GM10847 (cell line): ENCODE results near the gene CTBS.

Experiments
- POLR2A ChIP-seq: IDR thresholded peaks from 2 replicates; pipeline ENCODE4 v1.6.1; 2011; ENCODE audit not compliant: insufficient read length; ENCODE audit errors: extremely low read depth

The CTBS gene

DNA sequence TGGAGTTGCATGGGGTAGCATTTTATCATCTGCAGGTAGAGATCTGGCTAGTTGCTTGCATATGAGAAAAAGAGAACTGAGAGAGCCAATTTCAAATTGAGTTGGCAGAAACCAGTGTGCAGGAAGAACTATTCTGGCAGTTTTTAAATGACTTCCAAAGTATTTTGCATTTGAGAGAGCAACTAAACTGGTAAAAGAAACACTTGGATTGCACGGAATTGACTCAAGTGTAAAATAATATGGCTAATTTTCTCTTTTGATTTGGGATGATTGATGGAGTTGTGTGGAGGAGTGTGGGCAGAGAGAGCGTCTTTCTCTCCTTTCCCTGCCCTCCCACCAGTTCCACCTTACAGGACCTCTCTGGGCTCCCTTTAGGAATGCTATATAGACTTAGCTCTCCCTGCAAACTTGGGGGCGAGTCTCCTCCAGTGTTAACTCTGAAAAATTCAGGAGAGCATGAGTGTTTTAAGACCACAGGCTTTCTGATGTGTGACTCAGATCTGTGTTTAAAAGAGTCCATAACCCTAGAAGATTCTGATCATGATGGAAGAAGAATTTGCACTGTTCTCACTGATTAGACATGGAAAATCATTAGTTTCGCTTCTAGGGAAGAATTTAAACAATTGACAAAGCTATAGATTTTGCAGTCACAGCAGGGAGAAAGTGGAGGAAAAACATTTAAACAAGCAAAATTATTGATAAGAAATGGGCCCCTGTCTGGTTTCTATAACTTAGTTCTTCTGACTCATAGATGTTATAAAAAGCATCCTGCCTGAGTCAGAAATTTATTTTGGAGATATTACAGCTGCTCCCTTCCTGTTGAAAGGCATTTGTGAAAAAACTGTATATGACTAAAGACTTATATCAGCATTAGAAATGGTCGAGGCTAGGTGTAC lies 24.9 kb upstream of the CTBS start:
- TF ChIP-seq POLR2A = no peak

- TF ChIP-seq POLR2A = no peak
Observed at GRCh38 chr1:84598418-84598817, 24.2 kb upstream of the CTBS start.

DNA sequence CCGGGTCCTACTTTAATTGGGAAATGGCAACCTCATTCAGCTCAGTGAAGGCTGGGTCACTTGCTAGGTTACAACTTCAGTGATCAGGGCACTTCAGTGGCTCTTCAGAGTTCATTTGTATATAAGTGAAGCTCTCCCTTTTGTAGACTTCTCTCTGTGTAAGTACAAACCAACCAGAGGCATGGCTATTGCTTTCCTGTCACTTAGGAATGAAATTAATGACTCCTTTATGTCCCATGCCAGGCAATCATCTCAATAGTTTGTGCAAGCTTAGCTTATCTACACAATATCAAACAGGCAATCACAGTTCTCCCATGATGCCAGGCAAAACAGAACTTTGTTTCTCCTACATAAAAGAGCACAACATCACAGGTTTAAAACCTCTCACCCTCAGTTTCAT lies 22.8 kb upstream of the CTBS start:
- TF ChIP-seq POLR2A = no peak

DNA sequence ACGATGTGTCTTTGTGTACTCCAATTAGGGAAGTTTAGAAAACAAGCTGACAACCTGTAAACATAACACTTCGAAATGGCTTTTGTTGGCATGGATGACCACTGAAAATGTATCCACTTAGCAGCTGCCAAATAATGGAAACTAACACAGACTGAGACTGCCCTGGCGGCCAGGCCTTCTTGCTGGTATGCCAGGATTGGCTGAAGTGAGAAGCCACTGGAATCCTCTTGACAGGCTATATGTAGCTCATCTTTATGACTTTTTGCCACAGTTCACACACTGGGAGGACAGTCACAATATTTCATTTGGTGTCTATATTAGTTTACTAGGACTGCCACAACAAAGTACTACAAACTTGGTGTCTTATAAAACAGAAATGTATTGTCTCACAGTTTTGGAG lies 12.9 kb upstream of the CTBS start:
- no peak for TF ChIP-seq POLR2A

GRCh38 chr1:84585803-84586202 lies 11.6 kb upstream of the CTBS start:
- no peak for TF ChIP-seq POLR2A

DNA sequence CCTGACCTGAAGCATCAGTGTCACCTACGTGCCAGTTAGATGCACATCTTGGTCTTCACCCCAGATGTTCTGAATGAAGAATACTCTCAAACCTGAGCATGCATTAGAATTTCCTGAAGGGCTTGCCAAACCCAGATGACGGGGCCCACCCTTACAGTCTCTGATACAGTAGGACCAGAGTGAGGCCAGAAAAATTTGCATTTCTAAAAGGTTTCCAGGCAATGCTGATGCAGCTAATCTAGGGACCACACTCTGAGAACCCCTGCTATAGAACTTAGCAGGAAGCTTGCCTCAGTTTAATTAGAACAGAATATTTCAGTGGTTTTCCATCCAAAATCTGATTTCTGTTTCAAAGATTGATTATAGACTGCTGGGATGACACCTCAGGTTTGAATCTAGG lies 9.9 kb upstream of the CTBS start:
- no peak for TF ChIP-seq POLR2A

DNA sequence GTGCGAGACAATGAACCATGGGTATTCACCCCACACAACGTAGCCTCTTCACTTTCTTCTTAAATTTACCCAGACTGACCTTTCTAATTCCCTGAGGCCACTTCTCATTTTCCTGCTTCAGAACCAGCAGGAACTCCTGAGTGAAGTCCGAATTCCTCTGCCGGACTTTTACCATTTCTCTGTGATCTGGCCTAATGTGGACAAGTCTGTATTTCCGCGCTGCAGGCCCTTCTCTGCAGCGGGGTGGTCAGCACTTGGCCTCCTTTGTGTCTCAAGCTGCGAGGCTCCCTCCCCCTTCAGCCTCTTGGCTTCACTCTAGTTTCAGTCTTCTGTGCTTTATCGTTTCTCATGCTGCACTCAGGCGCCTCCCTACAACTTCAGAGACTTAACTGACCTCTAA lies 9.4 kb upstream of the CTBS start:
- no peak for TF ChIP-seq POLR2A

DNA sequence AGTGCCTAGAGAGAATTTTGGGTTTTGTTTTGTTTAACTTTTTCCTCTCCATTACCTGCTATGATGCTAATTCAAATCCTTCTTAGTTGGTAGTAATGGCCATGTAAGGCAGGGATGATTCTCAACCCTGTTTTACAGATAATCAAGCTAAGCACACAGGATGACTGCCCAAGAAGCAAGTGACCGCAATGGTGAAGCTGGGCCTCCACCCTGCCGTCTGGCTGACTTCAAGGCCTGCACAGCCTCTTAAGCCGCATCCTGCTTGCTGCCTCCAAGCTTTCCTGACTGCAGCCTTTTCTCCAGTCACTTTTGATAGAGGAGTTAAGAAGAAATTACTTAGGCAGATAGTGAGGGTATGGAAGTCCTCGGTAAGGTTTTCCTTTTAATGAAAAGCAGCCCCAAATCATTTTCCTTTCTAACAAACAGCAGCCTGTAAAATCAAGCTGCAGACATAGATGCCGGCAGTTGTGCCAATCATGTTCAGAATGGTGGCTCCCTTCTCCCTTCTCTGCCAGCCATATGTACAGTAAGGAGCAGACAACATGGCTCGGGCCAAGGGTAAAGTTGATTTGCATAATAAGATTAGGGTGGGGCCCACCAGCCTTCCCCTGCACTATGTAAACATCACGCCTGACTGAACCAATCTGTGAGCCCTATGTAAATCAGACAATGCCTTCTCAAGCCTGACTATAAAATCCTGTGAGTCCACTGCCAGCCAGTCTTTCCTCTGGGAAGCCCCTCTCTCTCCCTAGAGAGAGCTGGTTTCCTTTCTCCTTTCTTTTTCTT lies 8.8 kb upstream of the CTBS start:
- TF ChIP-seq POLR2A = no peak

DNA sequence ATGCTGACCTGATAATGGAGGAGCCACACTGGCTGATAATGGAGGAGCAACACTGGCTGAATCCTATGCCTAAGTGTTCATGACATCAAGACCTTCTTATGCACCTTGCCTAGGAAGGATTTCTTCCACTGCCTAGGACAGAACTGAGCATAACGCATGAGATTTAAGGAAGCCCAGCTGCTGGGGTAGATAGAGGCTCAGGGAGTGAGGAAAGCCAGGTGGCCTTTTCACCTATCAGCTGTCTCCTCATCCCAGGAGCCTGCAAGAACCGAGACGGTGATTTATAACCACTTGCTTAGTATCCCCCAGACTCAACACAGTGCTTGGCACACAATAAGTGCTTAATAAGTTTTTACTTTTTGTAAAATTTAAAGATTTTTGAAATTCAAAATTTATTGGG lies 7.4 kb upstream of the CTBS start:
- no peak for TF ChIP-seq POLR2A

GRCh38 chr1:84574936-84575335 lies 696 bp upstream of the CTBS start:
- TF ChIP-seq POLR2A = no peak

GRCh38 chr1:84573481-84573966 lies 716 bp downstream of the CTBS start:
- TF ChIP-seq POLR2A = no peak

- TF ChIP-seq POLR2A = no peak
Observed at GRCh38 chr1:84571150-84571535, 3.1 kb downstream of the CTBS start.

DNA sequence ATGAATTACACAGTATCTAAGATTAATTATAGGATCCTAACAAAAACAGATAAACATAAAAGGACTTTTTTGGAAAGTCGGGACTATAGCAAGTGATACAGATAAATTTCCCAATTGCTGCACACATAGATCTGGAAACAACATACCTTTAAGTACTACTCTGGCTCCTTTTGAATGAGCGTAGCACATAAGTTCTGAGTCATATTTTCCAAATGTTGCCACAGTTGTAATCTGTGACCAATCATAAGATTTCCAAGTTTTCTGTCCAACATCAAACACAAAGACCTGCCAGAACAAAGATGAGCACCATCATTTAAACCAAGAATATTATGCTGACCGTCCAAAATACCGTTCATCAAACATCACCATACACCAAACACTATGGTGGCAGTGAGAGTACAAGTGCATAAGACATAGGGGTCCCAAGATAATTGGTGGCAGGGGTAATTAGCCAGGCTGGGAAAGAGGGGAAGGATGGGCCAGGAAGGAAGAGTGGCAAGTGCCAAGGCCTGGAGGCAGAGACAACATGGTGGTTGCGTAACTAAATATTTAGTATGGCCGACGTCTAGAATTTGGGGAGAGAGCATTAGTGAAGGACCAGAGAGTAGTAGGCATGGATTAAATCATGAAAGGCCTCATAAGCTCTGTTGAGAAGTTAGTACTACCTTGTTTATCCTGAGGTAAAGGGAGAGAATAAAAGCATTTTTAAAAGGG lies 3.6 kb downstream of the CTBS start:
- TF ChIP-seq POLR2A = no peak

GRCh38 chr1:84569216-84569615 lies 5.0 kb downstream of the CTBS start:
- no peak for TF ChIP-seq POLR2A

DNA sequence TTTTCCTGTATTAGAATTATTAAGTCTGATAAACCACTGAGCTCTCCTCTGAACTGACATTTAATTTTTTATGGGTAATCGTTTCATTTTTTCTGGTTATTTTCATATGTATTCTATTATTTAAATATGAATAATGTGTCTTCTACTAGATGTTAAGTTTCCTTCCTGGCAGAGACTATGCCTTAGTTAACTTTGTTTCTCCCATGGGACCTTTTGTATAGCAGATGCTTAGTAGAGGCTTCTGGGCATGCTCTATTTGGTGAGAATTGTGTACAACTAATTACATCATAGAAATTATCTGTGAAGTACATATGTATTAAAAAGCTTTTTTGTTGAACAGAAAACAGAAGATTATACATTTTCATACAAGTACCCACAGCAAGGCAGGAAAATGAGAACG lies 23.4 kb downstream of the CTBS start:
- TF ChIP-seq POLR2A = no peak

DNA sequence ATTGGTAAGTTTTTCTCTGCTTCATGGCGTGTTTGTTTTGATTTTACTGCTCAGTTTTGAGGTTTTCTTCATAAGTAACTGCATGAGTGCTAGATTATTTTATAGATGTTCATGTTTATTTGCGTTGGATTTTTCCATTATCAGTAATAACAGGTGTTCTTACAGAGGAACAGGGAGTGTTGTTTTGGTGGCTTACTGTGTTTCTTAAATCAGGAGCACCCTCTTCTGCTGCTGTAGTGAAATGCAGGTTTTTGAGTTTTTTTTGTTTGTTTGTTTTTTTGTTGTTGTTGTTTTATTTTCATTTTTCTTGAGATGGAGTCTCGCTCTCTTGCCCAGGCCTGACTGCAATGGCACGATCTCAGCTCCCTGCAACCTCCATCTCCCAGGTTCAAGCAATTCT lies 32.6 kb downstream of the CTBS start:
- TF ChIP-seq POLR2A = no peak
